HG02759 (cell line): ENCODE measurements around the gene AP4B1.

Source experiments
- ATAC-seq: cut with Tn5 transposase; IDR thresholded peaks from one replicate; pipeline ENCODE4 v1.9.1; 2021; ENCODE audit warnings: mild to moderate bottlenecking, moderate library complexity; ENCODE audit not compliant: unreplicated experiment

Gene AP4B1

DNA sequence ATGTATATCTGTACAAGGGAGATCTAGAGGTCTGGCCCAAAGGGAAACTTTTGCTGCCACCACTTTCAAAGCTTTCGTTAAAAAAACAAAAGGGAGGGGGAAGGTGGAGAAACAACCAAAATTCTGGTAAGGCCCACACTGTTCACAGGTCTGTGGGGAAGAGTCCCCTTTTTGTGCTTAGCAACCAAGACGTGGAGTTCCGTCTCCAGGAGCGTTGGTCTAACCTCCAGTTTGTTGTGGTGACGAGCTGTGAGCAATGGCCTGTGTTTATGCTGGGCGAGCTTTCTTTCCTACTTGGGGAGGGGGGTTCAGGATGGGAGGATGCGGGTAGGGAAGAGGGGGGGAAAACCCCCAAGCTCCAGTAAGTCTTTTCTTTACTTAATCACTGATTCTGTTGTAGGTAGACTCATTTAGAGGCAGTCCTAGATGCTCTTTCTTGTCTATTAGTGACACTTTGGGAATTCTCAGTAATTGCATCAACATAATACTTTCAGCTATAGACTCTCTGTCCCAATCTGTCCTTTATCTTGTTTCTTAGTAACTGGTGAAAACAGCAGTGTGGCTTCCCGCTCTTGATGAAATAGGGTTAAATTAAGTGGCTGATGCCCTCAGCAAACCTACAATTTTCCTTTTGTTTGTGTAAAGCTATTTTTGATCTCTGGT lies 26.0 kb upstream of the AP4B1 start:
- ATAC-seq = peak; percentile 24

DNA sequence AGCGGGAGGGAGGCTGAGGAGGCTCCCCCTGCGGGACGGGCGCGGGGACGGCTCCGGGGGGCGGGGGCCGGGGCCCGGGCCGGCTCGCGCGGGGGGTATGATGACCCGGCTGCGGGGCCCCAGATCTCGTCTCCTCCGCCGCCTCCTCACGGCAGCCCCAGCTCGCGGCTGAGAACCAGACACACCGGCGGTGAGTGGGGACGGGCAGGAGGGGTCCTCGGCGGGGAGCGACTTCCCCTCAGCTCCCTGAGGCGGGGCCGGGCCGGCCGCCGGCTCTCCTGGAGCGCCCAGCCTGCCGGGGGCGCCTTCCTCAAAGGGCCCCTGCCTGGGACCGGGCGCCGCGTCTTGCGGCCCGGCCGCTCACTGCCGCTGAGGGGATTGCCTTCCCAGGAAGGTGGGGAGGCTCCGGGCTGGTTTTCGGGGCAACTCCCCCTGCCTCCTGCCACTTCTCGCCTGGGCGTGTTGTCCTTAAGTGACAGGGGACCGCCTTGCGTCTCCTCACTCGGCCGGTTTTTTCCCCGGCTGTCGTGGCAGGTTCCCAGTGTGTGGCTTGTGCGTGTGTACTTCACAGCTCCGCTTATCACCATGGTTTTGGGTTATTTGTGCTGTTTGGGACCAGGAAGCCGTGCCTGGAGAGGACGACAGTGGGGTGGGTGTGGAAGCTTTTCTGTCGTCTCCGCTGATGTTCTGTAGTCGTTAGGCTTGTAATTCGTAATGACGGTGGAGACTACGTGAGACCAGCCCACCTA lies 25.3 kb upstream of the AP4B1 start:
- ATAC-seq = peak; percentile 51

DNA sequence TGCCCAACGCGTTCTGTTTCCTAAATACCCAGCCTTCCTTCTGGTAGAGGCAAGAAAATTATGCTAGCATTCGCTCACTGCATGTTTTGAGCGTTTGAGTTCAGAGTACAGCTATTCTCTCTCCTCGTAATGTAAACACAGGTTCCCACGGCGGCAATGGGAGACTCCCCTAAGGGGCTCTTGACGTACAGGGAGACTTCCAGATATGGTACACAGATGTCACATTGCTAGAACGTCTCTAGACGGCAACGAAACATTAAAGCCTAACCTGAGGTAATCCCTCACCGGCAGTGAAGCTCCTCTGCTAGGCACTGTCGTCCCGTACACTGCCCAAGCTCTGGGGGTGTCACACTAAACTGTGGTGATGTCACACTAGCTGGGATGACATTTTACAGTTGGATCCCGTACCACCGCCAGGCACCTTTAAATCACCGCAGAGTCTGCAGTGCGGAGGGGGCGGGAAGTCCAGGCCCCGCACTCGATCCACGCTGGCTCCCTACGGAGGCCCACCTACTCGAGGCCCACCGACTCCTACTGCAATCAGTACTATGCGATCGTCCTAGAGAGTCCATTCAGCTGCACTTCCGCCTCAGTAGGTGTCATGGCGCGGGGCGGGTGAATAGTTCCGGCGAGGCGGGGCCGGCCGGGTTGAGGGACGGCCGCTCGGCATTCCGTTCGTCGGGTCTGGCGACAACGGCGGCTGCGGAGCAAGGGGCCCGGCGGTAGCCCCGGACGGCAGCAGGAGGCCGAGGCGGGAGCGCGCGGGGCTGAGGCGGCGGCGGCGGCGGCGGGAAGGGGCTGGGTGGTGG lies 24.5 kb upstream of the AP4B1 start, which contains the start of gene HIPK1:
HIPK1 (plus strand) TSS at position 384 of the 809 bp plus-strand sequence.
- peak; percentile 74 for ATAC-seq

DNA sequence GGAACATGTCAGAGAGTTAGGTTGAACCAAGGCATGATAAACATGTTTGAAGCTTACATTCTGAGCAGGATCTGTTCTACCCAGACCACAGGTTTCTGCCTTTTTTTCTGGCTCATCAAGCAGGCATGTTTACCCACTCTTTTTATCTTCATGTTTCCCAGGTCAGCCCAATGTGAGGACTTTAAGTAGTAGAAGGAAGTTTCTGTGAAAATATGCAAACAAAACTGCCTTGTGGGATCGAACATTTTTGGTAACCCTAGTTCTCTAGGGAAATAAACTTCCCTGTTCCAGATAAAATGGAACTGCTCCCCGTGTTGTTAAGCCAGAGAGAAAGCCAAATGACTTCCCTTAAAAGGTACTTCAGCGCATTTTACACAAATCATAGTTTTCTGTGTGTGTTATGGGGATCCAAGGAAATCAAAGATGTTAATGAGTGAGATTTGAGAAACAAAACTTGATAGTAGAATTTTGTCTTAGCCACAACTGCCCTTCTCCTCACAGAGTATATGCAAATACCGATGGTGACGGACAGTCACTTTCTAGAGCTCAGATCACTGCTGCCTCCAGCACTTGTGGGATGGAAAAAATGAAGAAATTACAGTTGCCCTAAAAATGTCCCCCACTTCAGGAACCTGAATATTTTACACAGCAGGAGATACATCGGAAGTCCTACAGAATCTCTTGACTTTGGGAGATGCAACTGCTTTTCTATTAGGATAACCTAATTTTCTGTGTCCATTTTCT lies 23.8 kb upstream of the AP4B1 start:
- ATAC-seq = no peak

DNA sequence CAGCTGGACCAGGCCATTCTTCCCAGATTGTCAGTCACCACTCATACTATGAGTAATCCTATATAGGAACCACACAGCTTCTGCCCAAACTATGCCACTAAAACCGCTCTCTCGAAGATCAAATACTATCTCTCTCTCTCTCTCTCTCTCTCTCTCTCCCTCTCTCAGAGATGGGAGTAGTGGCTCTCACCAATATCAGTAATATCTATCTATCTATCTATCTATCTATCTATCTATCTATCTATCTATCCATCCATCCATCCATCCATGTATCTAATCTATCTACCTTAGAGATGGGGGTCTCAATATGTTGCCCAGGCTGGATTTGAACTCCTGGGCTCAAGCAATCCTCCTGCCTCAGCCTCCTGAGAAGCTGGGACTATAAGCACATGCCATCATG lies 19.9 kb upstream of the AP4B1 start:
- ATAC-seq = no peak

DNA sequence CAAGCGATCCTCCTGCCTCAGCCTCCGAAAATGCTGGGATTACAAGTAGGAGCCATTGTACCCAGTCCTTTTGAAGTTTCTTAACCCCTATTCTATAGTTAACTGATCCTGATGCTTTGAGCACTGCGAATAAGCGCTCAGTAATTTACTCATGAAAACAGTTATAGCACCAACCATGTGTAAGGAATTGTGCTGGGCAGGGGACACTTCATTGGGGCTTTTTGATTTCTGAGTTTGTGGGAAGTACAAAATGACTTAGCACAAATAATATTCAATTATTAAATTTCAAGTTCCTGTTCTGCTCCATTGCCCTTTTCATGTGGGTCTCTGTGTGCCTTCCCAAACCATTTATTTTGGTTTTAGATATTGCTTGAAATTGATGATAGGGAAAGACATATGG lies 18.4 kb upstream of the AP4B1 start:
- ATAC-seq = no peak

DNA sequence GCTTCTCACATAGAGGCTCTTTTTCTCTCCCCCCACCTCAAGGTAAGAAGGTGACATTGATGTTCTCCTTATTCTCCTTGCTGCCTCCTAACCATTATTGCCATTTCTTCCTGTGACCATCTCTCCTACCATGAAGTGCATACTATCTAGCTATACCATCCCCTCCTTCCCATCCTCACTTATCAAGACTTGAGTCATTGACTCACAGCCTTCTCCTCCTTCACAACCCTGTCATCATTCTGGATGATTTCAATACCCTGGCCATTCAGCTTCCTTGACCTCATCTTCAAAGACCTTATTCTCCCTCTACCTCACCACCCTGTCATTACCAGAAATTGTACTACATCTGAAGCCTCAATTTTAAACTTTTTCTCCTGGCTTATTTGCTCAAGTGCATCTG lies 13.6 kb upstream of the AP4B1 start:
- ATAC-seq = no peak

DNA sequence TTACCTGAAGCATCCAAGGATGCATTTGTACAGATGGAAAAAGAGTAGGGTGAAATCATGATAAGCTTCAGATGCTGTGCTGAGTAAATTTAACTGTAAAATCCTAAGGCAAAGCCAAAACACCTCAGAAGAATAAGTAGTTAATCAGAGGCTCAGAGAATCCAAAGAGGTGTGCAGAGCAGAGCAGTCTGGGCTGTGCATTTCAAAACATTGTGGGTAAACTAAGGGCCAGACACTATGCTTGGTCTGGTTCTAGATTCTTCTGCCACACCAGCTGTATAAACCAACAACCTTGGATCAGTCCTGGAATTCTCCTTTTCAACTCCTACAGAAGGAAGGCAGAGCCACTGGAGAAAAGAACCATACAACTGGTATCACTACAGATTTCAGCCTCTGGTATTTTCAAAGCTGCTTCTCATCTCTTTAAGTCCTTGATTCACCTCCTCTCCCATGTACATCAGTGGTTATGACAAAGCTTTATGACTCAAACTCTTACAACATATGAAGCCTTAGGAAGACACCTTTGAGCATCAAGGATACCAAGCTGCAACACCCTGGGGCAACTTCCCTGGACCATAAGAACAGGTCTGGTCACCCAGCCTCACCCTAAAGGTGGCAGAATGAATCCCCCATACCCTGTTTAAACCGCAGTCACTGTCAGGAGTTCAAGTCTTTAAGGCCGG lies 12.9 kb upstream of the AP4B1 start:
- no peak for ATAC-seq

DNA sequence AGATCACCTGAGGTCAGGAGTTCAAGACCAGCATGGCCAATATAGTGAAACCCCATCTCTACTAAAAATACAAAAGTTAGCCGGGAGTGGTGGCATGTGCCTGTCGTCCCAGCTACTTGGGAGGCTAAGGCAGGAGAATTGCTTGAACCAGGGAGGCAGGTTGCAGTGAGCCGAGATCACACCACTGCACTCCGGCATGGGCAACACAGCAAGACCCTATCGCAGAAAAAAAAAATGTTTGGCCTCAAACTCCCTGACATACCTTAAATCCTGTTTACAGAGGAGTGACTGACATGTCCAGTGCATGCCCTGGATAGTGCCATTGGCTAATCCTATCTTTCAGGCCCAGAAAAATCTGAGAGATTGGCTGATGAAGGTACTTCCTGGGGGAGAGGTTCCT lies 12.4 kb upstream of the AP4B1 start:
- ATAC-seq = no peak

DNA sequence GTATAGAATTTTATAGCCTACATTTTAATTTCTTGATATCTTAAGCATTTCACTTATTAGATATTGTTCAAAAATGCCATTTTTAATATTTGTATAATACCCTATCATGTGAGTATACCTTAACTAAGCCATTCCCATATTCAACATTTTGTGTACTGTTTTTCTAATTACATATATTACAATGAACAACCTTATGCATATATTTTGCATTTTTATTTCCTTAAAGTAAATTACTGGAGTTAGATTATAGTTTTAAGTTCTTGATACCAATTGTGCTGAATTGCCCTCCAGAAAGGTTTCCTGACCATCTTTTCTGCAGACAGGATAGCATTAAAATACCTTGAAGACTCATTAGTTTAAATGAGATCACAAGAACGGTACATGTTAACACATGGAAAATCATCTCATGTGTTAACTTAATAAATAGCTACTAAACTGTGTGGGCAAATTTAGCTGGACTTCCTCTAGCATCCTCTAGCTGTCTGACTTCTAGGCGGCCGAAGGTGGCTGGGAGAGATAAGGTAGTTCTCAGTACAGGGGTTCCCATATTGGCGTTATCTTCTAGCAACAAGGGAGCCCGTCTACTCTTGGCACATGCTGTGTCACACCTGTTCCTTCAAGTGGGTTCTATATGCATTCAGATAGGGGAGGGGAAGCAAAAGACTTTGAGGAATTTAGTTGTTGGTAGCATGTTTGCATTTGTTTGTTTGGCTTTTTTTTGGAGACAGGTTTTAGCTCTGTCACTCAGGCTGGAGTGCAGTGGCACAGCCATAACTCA lies 9.5 kb upstream of the AP4B1 start:
- no peak for ATAC-seq

DNA sequence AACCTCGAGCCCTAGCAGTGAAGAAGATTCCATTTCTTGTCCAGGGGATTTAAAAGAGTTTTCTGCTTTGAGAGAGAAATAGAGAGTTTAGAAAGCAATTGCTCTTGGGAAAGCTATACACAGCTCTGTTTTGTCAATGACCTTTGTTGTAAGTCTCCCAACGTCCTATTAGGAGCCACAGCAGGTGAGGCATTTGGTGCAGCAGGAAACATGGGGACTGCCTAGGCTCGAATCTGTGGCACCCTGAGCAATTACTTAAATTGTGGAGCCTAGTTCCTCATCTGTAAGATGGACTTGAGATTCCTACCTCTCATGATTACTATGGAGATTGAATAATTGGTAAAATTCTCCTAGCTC lies 8.7 kb upstream of the AP4B1 start:
- ATAC-seq = no peak

DNA sequence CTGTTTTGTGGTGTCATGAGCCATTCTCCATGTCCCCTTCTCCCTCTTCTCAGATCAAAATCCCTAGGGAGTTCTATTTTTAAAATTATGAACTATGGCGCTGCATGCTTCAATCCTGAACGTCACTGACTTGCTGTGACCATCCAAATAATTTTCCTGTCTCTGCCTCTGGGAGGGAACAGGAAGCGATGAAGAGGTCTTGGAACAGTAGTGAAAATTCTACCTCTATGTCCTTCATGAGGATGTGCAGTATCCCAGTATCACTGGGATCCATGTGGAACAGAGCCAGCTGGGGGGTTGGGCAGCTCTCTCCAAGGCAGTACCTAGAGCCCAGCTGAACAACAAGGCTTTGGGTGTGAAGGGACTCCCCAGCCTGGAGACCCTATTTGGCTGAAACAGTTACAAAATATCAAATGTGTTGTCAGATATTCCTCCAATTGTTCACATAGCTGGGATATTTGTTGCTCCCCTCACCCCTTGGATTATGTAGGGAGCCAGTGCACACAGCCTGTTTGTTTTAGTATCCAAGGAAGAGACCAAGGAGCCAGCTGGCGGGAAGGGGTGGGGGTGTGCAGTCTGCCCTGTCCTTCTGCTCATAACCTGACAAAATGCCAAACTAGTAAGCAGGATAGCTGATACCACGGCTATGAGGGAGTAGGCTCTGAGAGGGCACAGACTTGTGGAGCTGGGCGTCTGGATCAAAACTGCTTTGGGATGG lies 8.2 kb upstream of the AP4B1 start:
- no peak for ATAC-seq

DNA sequence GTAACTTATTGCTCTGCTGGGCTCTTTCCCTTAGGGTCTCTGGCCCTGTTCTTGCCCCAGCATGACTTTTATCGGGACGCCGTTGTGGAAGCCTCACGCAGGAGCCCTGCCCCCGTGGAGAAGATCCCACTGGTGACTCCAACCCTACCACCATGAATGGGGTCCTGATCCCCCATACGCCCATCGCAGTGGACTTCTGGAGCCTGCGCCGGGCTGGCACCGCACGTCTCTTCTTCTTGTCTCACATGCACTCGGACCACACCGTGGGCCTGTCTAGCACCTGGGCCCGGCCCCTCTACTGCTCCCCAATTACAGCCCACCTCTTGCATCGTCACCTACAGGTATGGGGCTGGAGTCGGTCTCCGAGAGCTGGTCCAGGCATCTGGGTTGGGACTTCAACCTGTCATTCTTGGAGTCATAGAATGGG lies 849 bp upstream of the AP4B1 start:
- ATAC-seq = peak; percentile 5

DNA sequence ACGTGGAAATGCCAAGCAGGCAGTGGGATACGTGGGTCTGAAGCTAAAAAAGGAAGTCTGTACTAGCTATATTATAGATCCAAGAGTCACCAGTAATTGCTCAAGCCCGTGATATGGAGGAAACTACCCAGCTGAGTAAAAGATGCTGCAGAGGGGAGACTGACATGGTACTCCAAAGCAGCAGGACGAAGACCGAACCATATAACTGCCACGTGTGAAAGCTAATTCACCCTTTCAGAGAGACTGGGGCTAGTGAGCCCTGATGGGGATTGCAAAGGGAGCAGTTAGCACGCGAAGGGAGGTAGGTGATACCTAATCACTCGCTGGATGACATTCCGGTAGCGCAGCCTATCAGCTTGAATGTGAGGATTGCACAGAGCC lies 316 bp downstream of the AP4B1 start:
- ATAC-seq = peak; percentile 32

DNA sequence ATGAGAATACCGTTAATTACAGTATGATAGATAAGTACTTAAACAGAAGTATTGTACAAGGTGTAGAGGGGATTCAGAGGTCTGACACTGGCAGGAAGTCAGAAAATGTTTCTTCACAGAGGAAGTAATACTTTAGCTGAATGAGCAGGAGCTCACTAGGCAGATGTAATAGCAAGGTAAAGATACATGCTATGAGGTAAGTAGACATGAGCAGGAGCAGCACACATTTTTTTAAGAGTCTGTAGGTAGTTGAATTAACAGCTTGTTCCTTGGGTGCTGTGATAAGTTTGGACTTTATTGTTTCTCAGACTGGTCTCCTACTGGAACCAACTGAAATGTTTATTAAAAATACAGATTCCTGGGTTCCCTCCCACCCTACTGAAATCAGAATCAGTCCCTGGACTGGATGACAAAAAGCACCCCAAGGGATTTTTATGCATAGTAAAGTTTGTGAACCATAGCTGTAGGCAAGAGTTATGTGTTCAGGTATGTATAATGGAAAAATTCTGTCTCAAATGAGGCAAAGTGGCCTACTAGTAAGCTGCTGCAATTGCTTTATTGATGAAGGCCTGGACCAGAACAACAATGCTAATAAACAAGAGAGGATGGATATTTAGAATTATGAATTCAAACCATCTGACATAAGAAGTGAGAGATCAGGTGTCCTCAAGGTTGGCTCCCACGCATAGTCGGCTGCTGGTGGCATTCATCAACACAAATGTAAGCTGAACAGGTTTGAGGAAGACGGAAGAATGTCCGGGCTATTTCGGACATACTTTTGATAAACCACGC lies 902 bp downstream of the AP4B1 start:
- ATAC-seq = no peak

DNA sequence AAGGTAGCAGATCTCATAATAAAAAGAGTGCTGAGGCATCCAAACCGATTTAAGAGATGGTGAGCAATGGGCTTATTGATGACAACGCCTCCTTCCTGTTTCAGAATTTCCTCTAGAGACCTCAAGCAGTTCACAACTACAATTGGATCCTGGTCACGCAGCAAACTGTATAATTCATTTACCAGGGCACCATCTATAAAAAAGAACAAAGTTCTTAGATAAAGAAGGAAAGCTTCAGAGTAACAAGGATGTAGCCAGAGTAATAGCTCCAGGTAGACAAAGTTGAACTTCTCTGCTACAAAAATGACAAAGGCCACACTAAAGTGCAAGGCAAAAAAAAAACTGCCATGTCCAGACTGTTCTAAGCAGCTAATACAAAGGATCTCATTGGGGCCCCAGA lies 3.4 kb downstream of the AP4B1 start:
- ATAC-seq = no peak

DNA sequence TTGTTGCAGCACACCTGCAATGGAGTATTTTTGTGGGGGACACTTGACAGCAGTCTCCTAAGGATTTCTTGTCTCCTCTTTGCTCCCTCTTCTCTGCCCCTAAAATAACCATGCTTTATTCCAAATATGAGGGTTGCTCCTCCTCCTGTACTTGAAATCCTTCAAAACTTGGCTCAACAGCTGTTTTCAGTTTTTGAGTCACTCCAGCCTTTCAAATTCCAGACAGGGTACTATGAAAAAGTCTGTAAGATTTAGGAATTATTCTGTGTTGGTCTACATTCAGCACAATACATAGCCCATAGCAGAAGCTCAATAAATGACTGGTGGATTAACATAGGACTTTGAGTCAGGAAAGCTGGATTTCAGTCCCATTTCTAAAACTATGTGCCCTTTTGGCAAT lies 5.5 kb downstream of the AP4B1 start:
- no peak for ATAC-seq

DNA sequence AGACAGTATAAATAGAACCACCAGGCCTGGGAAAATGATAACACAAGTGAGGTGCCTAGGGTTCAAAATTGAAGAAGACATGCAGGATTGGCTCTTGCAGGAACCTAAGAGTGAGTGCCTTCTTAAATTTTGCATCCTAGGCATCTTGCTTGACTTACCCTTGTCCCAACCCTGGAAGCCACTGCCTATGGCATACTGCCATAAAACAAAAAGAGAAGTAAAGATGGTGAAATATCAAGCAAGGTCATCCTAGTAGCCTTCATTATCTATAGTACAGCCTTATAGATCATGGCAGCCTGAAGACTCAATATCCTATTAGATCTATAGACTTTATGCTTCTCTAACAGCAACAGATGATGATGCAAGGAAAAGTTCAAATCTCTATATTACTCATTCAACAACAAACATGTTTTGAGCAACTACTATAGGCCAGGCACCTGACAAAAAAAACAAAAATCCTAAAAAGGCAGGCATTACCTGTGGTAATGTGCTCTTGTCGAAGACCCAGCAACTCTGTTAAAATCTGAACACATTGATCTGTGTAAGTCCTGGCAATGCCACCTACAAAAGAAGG lies 6.3 kb downstream of the AP4B1 start:
- ATAC-seq = no peak
